Loucy (cell line): ENCODE measurements around the gene TM9SF4.

ENCODE experiments used
- EZH2phosphoT487 ChIP-seq: fragments of 200-600 bp; IDR thresholded peaks from 2 replicates; pipeline ENCODE4 v1.6.1; 2018; ENCODE audit warnings: antibody characterized with exemption, mild to moderate bottlenecking, moderate library complexity, borderline replicate concordance
- TF ChIP-seq, protein P1 (sequence below): fragments of 200-600 bp; sonication (generic); conservative IDR thresholded peaks from 2 replicates; pipeline ENCODE4 v1.5.1; 2014; ENCODE audit warnings: mild to moderate bottlenecking, antibody characterized with exemption, low read length

GRCh38 chr20:32168184-32168910, 58.8 kb downstream of the TM9SF4 start:
- TF ChIP-seq, protein P1, sequence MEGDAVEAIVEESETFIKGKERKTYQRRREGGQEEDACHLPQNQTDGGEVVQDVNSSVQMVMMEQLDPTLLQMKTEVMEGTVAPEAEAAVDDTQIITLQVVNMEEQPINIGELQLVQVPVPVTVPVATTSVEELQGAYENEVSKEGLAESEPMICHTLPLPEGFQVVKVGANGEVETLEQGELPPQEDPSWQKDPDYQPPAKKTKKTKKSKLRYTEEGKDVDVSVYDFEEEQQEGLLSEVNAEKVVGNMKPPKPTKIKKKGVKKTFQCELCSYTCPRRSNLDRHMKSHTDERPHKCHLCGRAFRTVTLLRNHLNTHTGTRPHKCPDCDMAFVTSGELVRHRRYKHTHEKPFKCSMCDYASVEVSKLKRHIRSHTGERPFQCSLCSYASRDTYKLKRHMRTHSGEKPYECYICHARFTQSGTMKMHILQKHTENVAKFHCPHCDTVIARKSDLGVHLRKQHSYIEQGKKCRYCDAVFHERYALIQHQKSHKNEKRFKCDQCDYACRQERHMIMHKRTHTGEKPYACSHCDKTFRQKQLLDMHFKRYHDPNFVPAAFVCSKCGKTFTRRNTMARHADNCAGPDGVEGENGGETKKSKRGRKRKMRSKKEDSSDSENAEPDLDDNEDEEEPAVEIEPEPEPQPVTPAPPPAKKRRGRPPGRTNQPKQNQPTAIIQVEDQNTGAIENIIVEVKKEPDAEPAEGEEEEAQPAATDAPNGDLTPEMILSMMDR, result no peak
- TF ChIP-seq EZH2phosphoT487, result no peak
